GM12874 (cell line): Measurements from ENCODE around the gene MYH6.

Experiments used
- CTCF ChIP-seq: IDR thresholded peaks from 2 replicates; pipeline ENCODE4 v1.5.1; 2011; ENCODE audit warnings: low read depth, mild to moderate bottlenecking, control low read depth, low read length, moderate library complexity; ENCODE audit not compliant: insufficient read depth

The MYH6 gene

DNA sequence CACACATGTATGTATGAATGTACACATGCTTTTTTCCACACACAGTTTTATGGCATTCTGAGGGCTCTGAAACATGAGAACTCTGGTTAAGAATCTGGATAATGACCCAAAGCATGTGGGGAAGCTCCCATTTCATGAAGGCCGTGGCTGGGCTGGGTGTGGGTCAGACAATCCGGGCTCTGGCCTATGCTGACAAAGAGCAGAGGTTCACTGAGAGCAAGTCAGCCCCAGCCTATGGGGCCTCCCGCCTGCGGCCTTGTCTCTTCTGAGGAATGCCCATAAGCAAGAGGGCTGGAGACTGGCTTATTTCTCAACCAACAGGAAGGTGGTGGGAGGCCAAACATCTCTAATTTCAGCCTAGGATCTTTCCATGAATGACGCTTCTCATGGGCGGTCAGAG, 8.5 kb downstream of the MYH6 start:
- no peak for TF ChIP-seq CTCF

- no peak for TF ChIP-seq CTCF
These were observed 8.9 kb downstream of the MYH6 start for GRCh38 chr14:23399136-23399535.

- TF ChIP-seq CTCF: no peak
These were observed 9.7 kb downstream of the MYH6 start for GRCh38 chr14:23398348-23398747.

DNA sequence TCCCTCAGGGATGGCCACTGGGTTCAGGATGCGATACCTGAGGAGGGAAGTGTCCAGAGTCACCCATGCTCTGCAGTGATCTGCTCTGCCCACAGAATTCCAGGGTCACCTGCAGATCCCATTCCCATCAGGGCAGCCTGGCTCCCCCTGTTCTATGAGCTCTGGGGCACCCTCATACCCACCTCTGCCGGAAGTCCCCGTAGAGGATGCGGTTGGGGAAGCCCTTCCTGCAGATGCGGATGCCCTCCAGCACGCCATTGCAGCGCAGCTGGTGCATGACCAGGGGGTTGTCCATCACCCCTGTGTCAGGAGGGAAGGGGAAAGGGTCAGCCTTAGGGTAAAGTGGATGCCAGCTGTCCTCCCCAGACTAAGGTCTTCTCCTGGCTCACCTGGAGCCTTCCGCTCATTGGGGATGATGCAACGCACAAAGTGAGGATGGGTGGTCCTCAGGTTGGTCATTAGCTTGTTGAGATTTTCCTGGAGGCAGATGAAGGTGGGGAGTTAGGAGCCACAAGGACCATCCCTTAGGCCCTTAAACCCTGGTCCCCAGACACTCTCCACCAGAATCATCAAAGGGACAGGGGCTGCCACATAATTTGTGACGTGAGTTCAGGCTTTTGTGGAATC, 11.2 kb downstream of the MYH6 start:
- TF ChIP-seq CTCF: no peak

- no peak for TF ChIP-seq CTCF
These were observed 11.9 kb downstream of the MYH6 start for GRCh38 chr14:23396126-23396525.

- no peak for TF ChIP-seq CTCF
These were observed 15.5 kb downstream of the MYH6 start for GRCh38 chr14:23392613-23393012.

- TF ChIP-seq CTCF: no peak
These were observed 18.7 kb downstream of the MYH6 start for GRCh38 chr14:23389396-23389795.
